GM19240 (cell line): ENCODE results near the gene NKD1.
"Not testable (repeated sequence)": the region's sequence is repeated elsewhere in the genome, so short reads cannot be mapped to it uniquely, and the experiment has no call there.

Experiments
- DNase-seq: peaks from one replicate; pipeline ENCODE4 v3.0.0; 2011; ENCODE audit warnings: low spot score; ENCODE audit not compliant: insufficient read length

NKD1 gene, protein sequence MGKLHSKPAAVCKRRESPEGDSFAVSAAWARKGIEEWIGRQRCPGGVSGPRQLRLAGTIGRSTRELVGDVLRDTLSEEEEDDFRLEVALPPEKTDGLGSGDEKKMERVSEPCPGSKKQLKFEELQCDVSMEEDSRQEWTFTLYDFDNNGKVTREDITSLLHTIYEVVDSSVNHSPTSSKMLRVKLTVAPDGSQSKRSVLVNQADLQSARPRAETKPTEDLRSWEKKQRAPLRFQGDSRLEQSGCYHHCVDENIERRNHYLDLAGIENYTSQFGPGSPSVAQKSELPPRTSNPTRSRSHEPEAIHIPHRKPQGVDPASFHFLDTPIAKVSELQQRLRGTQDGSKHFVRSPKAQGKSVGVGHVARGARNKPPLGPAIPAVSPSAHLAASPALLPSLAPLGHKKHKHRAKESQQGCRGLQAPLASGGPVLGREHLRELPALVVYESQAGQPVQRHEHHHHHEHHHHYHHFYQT

GRCh38 chr16:50548125-50548908 lies at the start of gene NKD1:
Gene NKD1 (plus strand): TSS chr16:50548396. CDS start chr16:50548554, 158 bp downstream.
- peak; percentile 89 for DNase-seq

GRCh38 chr16:50498431-50499155 lies 49.6 kb upstream of the NKD1 start:
- DNase-seq = no peak

DNA sequence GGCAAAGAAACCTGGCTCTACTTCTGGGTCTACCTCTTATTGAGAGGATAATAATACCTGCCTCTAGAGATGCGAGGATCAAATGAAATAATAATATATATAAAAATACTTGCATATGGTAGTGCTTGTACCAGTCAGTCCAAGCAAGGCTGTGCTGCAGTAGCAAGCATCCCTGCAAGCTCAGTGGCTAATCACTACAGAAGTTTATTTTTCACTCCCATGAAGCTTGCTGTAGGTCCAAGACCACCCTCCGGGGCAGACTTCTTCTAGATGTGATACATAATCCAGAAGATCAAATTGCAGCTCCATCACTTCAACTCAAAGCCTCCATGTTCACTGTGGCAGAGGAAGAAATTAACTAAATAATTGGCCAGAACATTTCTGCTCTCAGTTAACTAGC lies 48.9 kb upstream of the NKD1 start:
- DNase-seq = no peak

- DNase-seq = no peak
Observed at GRCh38 chr16:50500171-50500874, 47.9 kb upstream of the NKD1 start.

- no peak for DNase-seq
Observed at GRCh38 chr16:50501251-50501650, 46.9 kb upstream of the NKD1 start.

- DNase-seq = no peak
Observed at GRCh38 chr16:50501986-50502615, 46.1 kb upstream of the NKD1 start.

- DNase-seq = no peak
Observed at GRCh38 chr16:50502616-50503011, 45.6 kb upstream of the NKD1 start.

- DNase-seq = not testable (repeated sequence)
Observed at GRCh38 chr16:50503868-50504531, 44.2 kb upstream of the NKD1 start.

DNA sequence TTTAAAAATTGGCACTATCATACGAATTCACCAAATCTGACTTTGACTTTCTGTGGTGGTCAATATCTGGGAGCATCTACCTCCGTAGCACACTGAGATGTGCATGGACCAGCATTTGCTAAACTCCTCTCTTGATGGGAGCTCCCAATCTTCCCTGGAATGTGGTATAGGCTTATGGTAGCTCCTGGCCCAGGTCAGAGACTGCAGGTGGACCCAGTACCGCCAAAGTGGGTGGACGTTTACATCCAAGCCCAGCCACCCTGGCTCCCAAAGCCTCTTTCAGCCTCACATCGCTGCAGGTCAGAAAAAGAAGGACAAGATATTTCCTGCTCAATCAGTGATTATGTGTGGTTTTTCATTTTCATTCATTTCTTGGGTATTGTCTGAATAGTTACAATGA lies 43.1 kb upstream of the NKD1 start:
- no peak for DNase-seq

DNA sequence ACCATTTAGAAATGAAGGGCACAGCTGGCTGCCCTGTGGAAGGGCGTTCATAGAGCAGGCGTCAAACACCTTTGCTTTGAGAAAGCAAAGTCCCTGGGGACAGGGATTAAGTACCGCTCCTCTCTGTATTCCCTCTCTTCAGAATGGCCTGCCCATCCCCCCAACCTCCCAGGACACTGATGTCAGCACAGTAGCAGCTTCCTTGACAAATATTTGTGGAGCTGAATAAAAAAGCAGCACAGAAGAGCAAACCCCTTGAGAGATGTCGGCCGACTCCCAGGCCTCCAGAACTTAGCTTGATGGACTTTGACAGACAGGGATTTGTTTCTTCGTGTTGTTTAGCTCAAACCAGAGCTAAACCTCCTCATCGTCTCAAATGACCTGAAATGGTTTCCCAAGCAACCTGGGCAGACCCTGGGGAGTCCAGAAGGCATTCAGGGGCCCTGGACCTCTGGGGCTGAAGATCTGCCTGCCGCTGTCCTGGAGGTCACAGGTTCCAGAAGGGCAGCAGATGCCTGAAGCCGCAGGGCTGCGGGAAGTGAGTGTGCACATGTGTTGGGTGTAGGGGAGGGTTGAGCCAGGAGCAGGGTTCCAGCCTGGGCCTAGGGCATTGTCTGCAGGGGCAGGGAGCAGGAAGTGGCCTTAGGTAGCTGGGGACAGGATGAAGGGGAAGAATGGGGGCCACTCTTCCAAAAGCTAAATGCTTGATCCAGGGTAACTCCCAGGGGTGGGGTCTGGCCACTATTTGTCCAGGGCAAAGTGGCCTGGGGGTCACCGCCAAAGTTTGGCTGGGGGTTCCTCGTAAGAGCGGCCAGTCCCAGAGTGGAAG lies 42.3 kb upstream of the NKD1 start:
- DNase-seq = no peak

- DNase-seq = no peak
Observed at GRCh38 chr16:50506543-50506937, 41.7 kb upstream of the NKD1 start.

- DNase-seq = no peak
Observed at GRCh38 chr16:50507397-50507796, 40.8 kb upstream of the NKD1 start.

GRCh38 chr16:50509521-50510341 lies 38.5 kb upstream of the NKD1 start:
- peak; percentile 8 for DNase-seq

- DNase-seq = no peak
Observed at GRCh38 chr16:50515218-50515617, 33.0 kb upstream of the NKD1 start.

GRCh38 chr16:50516401-50516800 lies 31.8 kb upstream of the NKD1 start:
- no peak for DNase-seq

DNA sequence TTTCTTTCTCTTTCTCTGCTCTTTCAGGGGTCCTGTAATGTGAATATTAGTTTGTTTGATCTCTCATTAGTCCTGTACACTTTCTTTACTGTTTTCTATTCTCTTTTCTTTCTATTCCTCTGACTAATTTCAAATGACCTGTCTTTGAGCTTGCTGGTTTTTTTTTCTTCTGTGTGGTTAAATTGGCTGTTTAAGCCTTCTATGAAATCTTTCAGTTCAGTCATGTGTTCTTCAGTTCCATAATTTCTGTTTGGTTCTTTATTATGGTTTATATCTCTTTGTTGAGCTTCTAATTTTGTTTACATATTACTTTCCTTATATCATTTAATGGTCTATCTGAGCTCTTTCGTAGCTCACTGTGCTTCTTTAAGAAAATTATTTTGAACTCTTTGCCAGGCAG lies 31.3 kb upstream of the NKD1 start:
- DNase-seq = no peak

- DNase-seq = no peak
Observed at GRCh38 chr16:50517450-50518252, 30.5 kb upstream of the NKD1 start.

DNA sequence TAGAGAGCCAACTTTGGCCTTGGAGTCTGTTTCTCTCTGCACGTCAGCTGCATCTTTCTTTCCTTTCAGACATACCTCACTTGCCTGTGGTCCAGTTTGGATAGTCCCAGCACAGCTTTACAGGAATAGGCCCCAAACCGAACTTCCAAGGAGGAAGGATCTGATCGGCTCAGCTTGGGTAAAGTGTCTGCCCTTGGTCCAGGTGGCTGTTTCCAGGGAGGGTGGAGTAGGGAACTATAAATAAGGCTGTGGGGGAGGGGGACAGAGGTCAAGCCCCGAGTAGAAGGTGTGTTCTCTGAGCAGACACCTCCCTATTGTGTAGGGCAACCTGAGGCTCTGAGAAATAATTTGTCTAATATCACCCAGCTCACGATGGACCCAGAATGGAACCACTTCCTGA lies 29.2 kb upstream of the NKD1 start:
- DNase-seq = no peak
